ENCODE results near the gene CAMK1D.

Gene CAMK1D

DNA sequence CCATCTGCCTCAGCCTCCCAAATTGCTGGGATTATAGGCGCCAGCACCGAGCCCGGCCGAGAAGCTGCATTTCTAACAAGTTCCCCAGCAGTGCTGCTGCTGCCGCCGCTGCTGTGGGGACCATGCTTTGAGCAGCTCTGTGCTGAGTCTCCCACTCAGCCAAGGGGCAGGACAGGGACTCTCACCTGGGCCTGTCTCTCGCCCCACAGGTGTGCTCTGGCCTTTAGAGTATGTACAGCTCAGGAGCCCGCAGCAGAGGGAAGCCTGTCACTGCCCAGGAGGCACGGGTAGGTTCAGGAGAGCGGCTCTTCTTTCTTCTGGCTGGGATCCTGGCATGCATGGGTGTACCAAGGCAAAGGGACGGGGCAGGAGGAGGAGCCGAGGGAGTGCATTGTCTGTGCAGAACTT is 130.1 kb downstream of the CAMK1D start:
- Histone ChIP-seq H3K27me3 (replicated peaks; ENCODE audit: insufficient read depth, low read length) (no peaks in the 10 kb centered on the region), H2AFZ (ENCODE audit: low read length) (no peak overlapping the region), H3K79me2 (ENCODE audit: low read length) (peaks cover 19% of the 10 kb centered on the region), H3K4me1 (ENCODE audit: low read length) (peaks cover 6% of the 10 kb centered on the region; the same call in 1 of the 2 replicates), H3K4me2 (ENCODE audit: low read depth, low read length) (no peak overlapping the region), H4K20me1 (ENCODE audit: insufficient read depth, low read length) (no peaks in the 10 kb centered on the region), H3K27ac (ENCODE audit: low read length) (no peak overlapping the region), H3F3A (ENCODE audit: insufficient read depth, low read length) (0 out of 2 replicates have a peak, but pooled peaks cover 2% of the 10 kb centered on the region), H3K9ac (ENCODE audit: low read length) (no peak overlapping the region), H3K9me2 (replicated peaks; ENCODE audit: insufficient read depth, low read length) (no peaks in the 10 kb centered on the region), H3K36me3 (replicated peaks; ENCODE audit: insufficient read depth, low read length) (no peaks in the 10 kb centered on the region), H3K4me3 (ENCODE audit: low read length) (no peak overlapping the region), H3K9me3 (replicated peaks; ENCODE audit: insufficient read depth, low read length) (no peaks in the 10 kb centered on the region)
- DNase-seq, result no peak
- TF ChIP-seq EZH2 (optimal IDR thresholded peaks at IDR 0.05; ENCODE audit: low read depth, low read length) (no peak), EZH2phosphoT487 (IDR thresholded peaks at IDR 0.05; ENCODE audit: low read length) (no peak)
- TF ChIP-seq, protein P1, sequence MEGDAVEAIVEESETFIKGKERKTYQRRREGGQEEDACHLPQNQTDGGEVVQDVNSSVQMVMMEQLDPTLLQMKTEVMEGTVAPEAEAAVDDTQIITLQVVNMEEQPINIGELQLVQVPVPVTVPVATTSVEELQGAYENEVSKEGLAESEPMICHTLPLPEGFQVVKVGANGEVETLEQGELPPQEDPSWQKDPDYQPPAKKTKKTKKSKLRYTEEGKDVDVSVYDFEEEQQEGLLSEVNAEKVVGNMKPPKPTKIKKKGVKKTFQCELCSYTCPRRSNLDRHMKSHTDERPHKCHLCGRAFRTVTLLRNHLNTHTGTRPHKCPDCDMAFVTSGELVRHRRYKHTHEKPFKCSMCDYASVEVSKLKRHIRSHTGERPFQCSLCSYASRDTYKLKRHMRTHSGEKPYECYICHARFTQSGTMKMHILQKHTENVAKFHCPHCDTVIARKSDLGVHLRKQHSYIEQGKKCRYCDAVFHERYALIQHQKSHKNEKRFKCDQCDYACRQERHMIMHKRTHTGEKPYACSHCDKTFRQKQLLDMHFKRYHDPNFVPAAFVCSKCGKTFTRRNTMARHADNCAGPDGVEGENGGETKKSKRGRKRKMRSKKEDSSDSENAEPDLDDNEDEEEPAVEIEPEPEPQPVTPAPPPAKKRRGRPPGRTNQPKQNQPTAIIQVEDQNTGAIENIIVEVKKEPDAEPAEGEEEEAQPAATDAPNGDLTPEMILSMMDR (IDR thresholded peaks at IDR 0.05; ENCODE audit: low read length), result no peak

DNA sequence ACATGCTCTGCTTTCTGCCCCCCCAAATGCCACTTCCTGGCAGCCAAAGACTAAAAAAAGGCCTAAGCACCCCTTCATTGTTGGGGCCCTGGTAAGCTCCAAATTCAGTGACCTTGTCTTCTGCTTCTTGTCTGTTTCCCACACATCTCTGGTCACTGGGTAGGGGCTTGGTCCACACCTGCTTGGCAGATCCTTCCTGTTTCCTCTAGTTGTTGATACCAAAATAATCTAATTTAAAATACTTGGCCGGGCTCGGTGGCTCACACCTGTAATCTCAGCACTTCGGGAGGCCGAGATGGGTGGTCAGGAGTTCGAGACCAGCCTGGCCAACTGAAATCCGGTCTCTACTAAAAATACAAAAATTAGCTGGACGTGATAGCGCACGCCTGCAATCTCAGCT is 130.6 kb downstream of the CAMK1D start:
- Histone ChIP-seq H3K27ac (ENCODE audit: low read length) (no peak overlapping the region), H3F3A (ENCODE audit: insufficient read depth, low read length) (0 out of 2 replicates have a peak, but pooled peaks cover 4% of the 10 kb centered on the region)
- TF ChIP-seq, protein P1 (IDR thresholded peaks at IDR 0.05; ENCODE audit: low read length), result no peak
- TF ChIP-seq EZH2 (optimal IDR thresholded peaks at IDR 0.05; ENCODE audit: low read depth, low read length) (no peak), EZH2phosphoT487 (IDR thresholded peaks at IDR 0.05; ENCODE audit: low read length) (no peak)

DNA sequence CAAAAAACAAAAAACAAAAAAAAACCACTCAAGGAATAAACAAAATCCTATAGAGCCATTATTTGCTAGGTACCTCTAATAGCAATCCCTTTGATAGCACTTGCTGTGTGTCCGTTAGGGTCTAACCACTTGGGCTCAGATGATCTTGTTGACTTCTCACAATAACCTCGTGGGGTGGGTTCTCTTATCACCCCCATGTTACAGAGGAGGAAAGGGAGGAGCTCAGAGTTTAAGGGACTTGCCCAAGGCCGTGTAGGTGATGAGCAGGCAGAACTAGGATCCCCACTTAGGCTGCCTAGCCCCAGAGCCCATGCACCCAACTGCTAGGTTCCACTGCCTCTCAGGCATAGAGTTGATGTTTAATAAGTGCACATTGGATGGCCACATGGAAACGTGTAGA is 131.1 kb downstream of the CAMK1D start:
- no peak overlapping the region for H3K27ac ChIP-seq (ENCODE audit: low read length)
- DNase-seq, result no peak
- H4K20me1 ChIP-seq (ENCODE audit: insufficient read depth, low read length), result no peaks in the 10 kb centered on the region
- no peak for TF ChIP-seq EZH2phosphoT487 (IDR thresholded peaks at IDR 0.05; ENCODE audit: low read length)
- no peak for TF ChIP-seq EZH2 (optimal IDR thresholded peaks at IDR 0.05; ENCODE audit: low read depth, low read length)
- TF ChIP-seq, protein P1 (IDR thresholded peaks at IDR 0.05; ENCODE audit: low read length), result no peak
- no peak overlapping the region for H3K4me3 ChIP-seq (ENCODE audit: low read length)
- H3K9me2 ChIP-seq (replicated peaks; ENCODE audit: insufficient read depth, low read length), result no peaks in the 10 kb centered on the region
- H3K79me2 ChIP-seq (ENCODE audit: low read length), result peaks cover 15% of the 10 kb centered on the region
- H3K4me2 ChIP-seq (ENCODE audit: low read depth, low read length), result no peak overlapping the region
- no peak overlapping the region for H2AFZ ChIP-seq (ENCODE audit: low read length)
- no peaks in the 10 kb centered on the region for H3K27me3 ChIP-seq (replicated peaks; ENCODE audit: insufficient read depth, low read length)
- no peak overlapping the region for H3K9ac ChIP-seq (ENCODE audit: low read length)
- H3F3A ChIP-seq (ENCODE audit: insufficient read depth, low read length), result peaks cover 8% of the 10 kb centered on the region; the same call in 1 of the 2 replicates
- H3K4me1 ChIP-seq (ENCODE audit: low read length), result peaks cover 6% of the 10 kb centered on the region; the same call in 1 of the 2 replicates
- H3K9me3 ChIP-seq (replicated peaks; ENCODE audit: insufficient read depth, low read length), result no peaks in the 10 kb centered on the region
- H3K36me3 ChIP-seq (replicated peaks; ENCODE audit: insufficient read depth, low read length), result no peaks in the 10 kb centered on the region

More for the DNA sequence above, 130.6 kb downstream of the CAMK1D start:
- H3K9me2 ChIP-seq (replicated peaks; ENCODE audit: insufficient read depth, low read length), result no peaks in the 10 kb centered on the region
- no peak for DNase-seq
- H3K36me3 ChIP-seq (replicated peaks; ENCODE audit: insufficient read depth, low read length), result no peaks in the 10 kb centered on the region
- no peak overlapping the region for H3K4me2 ChIP-seq (ENCODE audit: low read depth, low read length)
- H2AFZ ChIP-seq (ENCODE audit: low read length), result no peak overlapping the region
- peaks cover 19% of the 10 kb centered on the region for H3K79me2 ChIP-seq (ENCODE audit: low read length)
- H3K9ac ChIP-seq (ENCODE audit: low read length), result no peak overlapping the region
- H3K4me1 ChIP-seq (ENCODE audit: low read length), result peaks cover 6% of the 10 kb centered on the region; the same call in 1 of the 2 replicates
- H3K9me3 ChIP-seq (replicated peaks; ENCODE audit: insufficient read depth, low read length), result no peaks in the 10 kb centered on the region
- H3K27me3 ChIP-seq (replicated peaks; ENCODE audit: insufficient read depth, low read length), result no peaks in the 10 kb centered on the region
- H3K4me3 ChIP-seq (ENCODE audit: low read length), result no peak overlapping the region
- H4K20me1 ChIP-seq (ENCODE audit: insufficient read depth, low read length), result no peaks in the 10 kb centered on the region
